ENCODE data around the gene TMEM129. TPM values are rescaled to one million over a fixed set of nuclear protein-coding genes. Genes with fewer than 3 reads are reported as not detected.

Gene TMEM129
- total and polyA plus RNA-seq, 8 donors = 24.3 to 41.1 (median 29.0) TPM

DNA sequence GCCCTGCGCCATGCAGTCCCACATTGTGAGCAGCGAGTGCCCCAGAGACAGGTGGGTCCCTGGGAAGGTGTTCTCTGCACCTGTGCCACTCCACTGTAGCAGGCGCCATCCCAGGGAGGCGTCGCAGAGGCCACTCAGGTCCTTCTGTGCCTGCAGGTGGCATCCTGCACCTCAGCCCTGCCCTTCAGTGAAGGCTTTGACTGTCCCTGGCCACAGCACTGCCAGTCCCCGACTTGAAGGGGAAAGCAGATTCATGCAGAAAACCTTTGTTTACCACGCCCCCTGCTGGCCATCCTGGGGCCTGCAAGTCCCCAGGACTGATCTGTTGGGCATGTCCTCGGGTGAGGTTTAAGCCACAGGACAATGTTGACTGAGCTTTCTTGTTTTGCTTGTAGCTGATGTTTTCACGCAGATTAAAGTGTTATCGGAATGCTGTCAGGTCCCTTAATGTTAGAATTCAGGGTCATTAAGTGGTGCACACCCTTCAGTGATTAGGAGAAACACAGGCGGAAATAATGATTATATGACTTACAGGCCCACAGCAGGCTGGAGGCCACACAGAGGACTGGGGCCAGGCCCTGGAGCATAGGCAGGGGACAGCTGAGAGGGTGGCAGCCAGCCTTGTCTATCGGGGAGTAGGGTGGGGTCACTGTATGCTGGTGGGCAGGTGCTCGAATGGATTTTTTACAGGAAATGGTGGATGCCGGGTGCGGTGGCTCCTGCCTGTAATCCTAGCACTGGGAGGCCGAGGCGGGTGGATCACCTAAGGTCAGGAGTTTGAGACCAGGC lies 5.2 kb upstream of the TMEM129 start:
- Histone ChIP-seq H3K4me1 (peaks cover 12 to 90% of the 10 kb centered on the region in 2 donors), H3K27me3 (no peaks in the 10 kb centered on the region), H3K4me3 (peak overlapping the region in 1 of 2 donors; percentile 31), H3K36me3 (peaks cover 0 to 39% of the 10 kb centered on the region in 2 donors), H3K9me3 (no peaks in the 10 kb centered on the region), H3K27ac (peak overlapping the region; percentile 22 to 89)
- DNase-seq (peak; percentile 75 to 95 (median 90)), ATAC-seq (peak; percentile 81)
- intact Hi-C loops (cut with DNase I) = loop anchor here in 1 of 2 donors (5.0 kb wide), 1 partner anchor 34 kb away; no protein-coding TSS in a partner anchor
- TF ChIP-seq, protein P1, sequence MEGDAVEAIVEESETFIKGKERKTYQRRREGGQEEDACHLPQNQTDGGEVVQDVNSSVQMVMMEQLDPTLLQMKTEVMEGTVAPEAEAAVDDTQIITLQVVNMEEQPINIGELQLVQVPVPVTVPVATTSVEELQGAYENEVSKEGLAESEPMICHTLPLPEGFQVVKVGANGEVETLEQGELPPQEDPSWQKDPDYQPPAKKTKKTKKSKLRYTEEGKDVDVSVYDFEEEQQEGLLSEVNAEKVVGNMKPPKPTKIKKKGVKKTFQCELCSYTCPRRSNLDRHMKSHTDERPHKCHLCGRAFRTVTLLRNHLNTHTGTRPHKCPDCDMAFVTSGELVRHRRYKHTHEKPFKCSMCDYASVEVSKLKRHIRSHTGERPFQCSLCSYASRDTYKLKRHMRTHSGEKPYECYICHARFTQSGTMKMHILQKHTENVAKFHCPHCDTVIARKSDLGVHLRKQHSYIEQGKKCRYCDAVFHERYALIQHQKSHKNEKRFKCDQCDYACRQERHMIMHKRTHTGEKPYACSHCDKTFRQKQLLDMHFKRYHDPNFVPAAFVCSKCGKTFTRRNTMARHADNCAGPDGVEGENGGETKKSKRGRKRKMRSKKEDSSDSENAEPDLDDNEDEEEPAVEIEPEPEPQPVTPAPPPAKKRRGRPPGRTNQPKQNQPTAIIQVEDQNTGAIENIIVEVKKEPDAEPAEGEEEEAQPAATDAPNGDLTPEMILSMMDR (IDR thresholded peaks at IDR 0.05) = peak; percentile 99 to 100

DNA sequence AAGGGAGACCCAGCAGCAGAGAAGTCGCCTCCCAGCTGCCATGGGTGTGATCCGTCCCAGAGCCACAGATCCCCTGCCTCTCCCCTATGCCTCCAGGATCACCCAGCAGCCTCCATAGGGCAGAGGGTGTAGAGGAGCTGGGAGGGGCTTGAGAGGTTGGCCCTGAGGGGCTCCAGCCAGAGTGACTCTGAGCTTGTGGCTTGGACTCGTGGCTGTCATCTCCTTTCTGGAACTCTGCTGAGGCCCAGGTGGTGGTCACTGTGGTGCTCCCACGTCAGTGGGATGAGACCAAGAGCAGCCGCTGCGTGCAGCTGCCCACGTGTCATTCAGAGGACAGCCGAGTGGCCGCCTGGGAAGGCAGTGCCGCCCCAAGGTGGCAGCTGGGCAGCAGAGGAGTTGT lies 4.4 kb upstream of the TMEM129 start:
- H3K36me3 ChIP-seq = peaks cover 0 to 31% of the 10 kb centered on the region in 2 donors
- H3K4me1 ChIP-seq = peaks cover 12 to 90% of the 10 kb centered on the region in 2 donors
- intact Hi-C loops (cut with DNase I) = loop anchor here in 1 of 2 donors (5.0 kb wide), 1 partner anchor 33 kb away; no protein-coding TSS in a partner anchor

DNA sequence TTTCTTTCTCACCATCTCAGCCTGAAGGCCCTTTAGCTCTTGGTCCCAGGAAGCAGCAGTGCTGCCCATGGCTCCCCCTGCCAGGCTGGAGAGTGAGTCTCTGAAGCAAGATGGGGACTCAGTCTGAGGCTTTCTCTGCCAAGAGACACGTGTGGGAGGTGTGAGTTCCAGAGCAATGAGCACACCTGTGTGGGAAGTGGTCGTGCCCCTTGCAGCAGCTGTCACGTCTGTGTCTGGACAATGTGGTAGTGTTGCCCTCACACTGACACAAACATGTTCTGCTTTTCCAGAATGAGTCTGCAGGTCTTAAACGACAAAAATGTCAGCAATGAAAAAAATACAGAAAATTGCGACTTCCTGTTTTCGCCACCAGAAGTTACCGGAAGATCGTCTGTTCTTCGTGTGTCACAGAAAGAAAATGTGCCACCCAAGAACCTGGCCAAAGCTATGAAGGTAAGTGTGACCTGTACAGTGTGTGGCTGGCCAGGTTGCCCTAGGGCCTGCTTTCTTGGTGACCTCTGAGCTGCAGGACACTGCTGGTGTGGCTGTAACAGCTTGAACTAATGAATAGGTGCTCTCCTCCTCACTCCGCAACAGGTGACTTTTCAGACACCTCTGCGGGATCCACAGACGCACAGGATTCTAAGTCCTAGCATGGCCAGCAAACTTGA lies 2.1 kb upstream of the TMEM129 start:
- H3K4me1 ChIP-seq = peaks cover 24 to 90% of the 10 kb centered on the region in 2 donors
- peaks cover 0 to 22% of the 10 kb centered on the region in 2 donors for H3K36me3 ChIP-seq
- intact Hi-C loops (cut with DNase I) = no loop called here
- DNase-seq (no peak), ATAC-seq (no peak)
- H3K9me3 ChIP-seq = no peaks in the 10 kb centered on the region
- H3K27me3 ChIP-seq = no peaks in the 10 kb centered on the region
- TF ChIP-seq, protein P1 (IDR thresholded peaks at IDR 0.05) = no peak
- peak overlapping the region in 1 of 2 donors; percentile 37 for H3K4me3 ChIP-seq
- peak overlapping the region; percentile 69 to 97 for H3K27ac ChIP-seq

More for the DNA sequence above, 4.4 kb upstream of the TMEM129 start:
- no peaks in the 10 kb centered on the region for H3K9me3 ChIP-seq
- peak in 1 of 4 donors; percentile 29 for DNase-seq
- no peak for ATAC-seq
- TF ChIP-seq, protein P1 (IDR thresholded peaks at IDR 0.05) = no peak
- no peaks in the 10 kb centered on the region for H3K27me3 ChIP-seq
- H3K4me3 ChIP-seq = no peak overlapping the region
- peak overlapping the region in 1 of 2 donors; percentile 89 for H3K27ac ChIP-seq

DNA sequence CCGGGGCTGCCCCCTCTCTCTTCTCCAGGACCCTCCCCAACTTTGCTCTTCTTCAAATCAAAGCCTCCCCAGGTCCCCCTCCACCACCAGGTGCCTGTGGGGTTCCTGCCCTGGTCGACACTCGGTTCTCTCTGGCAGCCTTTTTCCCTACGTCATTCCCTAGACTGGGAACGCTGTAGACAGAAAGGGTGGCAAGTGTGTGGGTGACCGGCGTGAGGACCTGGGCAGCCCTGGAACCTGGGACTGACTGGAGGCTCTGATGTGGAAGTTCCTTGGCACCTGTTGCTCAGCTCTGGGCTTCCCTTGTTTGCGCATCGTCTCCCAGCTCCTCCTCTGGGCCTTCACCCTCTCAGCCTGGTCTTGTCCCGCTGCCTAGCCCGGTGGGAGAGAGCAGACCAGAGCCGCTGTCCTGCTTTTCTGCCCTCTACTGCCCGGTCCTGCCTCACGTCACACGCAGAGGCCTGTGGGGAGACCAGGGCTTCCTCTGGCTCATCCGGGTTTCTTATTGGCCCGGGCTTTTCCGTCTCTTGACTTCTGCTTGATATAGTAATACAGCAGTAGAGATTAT lies 1.5 kb upstream of the TMEM129 start:
- ATAC-seq = no peak
- Histone ChIP-seq H3K9me3 (no peaks in the 10 kb centered on the region), H3K27me3 (no peaks in the 10 kb centered on the region), H3K4me3 (peak overlapping the region in 1 of 2 donors; percentile 77), H3K36me3 (peaks cover 0 to 22% of the 10 kb centered on the region in 2 donors), H3K27ac (peak overlapping the region; percentile 69 to 97), H3K4me1 (peaks cover 24 to 84% of the 10 kb centered on the region in 2 donors)
- DNase-seq = peak in 1 of 4 donors; percentile 74
- TF ChIP-seq, protein P1 (IDR thresholded peaks at IDR 0.05) = no peak
- intact Hi-C loops (cut with DNase I) = no loop called here

Data from left lung (tissue), 10 donors.